Measurements from ENCODE around the gene MLLT3.

Gene MLLT3

GRCh38 chr9:20326516-20326915 lies 295.8 kb downstream of the MLLT3 start:
- ChIA-PET CTCF (no interaction called here), POLR2A (ENCODE audit: low non-redundant PET) (no interaction called here)
- no peak for TF ChIP-seq CTCF (conservative IDR thresholded peaks at IDR 0.05; ENCODE audit: low read depth)
- no peak for DNase-seq (ENCODE audit: low spot score)
- no peak overlapping the region for H3K27ac ChIP-seq

DNA sequence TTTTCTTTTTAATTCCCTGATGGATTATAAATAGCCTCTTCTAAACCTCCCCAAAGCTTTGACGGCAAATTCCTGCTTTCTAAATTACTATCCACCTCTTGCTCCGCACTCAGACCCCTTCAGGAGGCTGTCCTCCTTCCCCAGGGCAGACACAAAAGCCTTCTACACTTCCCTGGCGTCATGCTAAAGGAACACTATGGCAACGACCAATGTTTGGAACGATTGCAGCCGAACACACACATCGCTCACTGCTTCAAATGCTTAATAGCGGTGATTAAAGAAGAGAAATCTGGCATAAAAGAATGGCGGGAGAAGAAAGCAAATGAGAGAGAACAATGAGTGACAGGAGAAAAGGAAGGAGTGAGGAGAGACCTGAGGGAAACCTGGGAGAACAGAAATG lies 297.3 kb downstream of the MLLT3 start:
- no peak overlapping the region for H3K27ac ChIP-seq
- POLR2A ChIA-PET (ENCODE audit: low non-redundant PET), result no interaction called here
- no peak for TF ChIP-seq CTCF (conservative IDR thresholded peaks at IDR 0.05; ENCODE audit: low read depth)
- CTCF ChIA-PET, result no interaction called here
- no peak for DNase-seq (ENCODE audit: low spot score)

DNA sequence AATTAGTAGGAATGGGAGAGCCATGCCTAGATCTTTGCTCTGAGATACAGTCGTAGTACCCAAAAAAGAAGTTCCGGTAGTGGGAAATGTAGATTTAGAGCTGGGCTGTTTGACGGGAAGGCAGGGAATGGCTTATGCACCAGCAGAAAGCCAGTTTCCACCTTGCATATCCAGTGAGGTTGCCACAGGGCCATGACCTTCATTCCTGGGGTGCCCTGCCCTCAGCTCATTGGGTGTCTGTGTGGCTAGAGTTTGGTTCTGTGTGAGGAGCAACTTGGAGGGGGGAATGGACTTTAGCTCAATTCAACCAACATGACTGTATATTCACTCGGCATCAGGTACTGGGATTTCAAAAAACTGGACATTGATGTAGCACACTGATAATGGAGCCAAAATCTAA lies 300.1 kb downstream of the MLLT3 start:
- CTCF ChIA-PET, result no interaction called here
- no peak for TF ChIP-seq CTCF (conservative IDR thresholded peaks at IDR 0.05; ENCODE audit: low read depth)
- POLR2A ChIA-PET (ENCODE audit: low non-redundant PET), result no interaction called here
- no peak for DNase-seq (ENCODE audit: low spot score)
- H3K27ac ChIP-seq, result no peak overlapping the region; the same call in 1 of the 2 replicates

DNA sequence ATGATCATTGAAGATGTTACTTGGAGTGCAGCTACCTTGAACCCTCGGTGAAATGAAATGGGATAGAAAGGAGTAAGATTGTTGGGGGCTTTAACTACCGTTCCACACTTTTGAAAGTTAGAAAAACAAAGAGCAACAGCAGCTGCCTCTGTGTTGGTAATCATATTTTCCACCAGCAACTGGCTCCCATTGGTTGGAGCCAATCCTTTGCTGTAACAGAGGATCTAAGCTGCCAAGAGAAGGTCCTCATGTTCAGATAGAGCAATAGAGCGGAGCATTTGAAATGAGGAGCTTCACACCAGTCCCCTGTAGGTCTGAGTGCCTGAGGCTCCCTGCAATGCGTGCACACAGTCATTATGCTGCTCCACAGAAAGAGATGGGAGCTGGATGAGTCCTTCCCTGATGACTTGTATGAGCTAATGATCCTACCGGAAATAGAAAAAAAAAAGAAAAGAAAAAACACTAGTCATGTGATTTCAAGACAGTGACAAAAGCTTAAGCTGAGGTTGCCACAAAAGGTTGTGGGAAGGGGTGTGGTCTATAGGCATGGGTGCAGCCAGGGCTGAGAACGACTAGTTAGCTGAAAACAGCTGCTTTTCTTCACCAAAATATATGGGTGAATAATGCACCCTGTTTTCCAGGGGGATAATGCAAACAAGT lies 300.7 kb downstream of the MLLT3 start:
- POLR2A ChIA-PET (ENCODE audit: low non-redundant PET), result no interaction called here
- TF ChIP-seq CTCF (conservative IDR thresholded peaks at IDR 0.05; ENCODE audit: low read depth), result no peak
- CTCF ChIA-PET, result interaction anchor here (0.6 kb wide), 1 partner anchor 1917 kb away, joined by 5 read pairs; no protein-coding TSS in a partner anchor
- no peak for DNase-seq (ENCODE audit: low spot score)
- peak overlapping the region; percentile 61; the same call in 1 of the 2 replicates for H3K27ac ChIP-seq

GRCh38 chr9:20320921-20321320 lies 301.4 kb downstream of the MLLT3 start:
- CTCF ChIA-PET, result interaction anchor here (0.6 kb wide), 1 partner anchor 1918 kb away, joined by 5 read pairs; no protein-coding TSS in a partner anchor
- H3K27ac ChIP-seq, result peak overlapping the region; percentile 75
- POLR2A ChIA-PET (ENCODE audit: low non-redundant PET), result interaction anchor here (0.6 kb wide), 1 partner anchor 135 kb away, joined by 4 read pairs; no protein-coding TSS in a partner anchor
- peak; percentile 74 for DNase-seq (ENCODE audit: low spot score)
- TF ChIP-seq CTCF (conservative IDR thresholded peaks at IDR 0.05; ENCODE audit: low read depth), result no peak

GRCh38 chr9:20319641-20320337 lies 302.5 kb downstream of the MLLT3 start:
- H3K27ac ChIP-seq, result peak overlapping the region; percentile 86
- peak; percentile 71 for DNase-seq (ENCODE audit: low spot score)
- ChIA-PET CTCF (interaction anchor here (0.6 kb wide), 1 partner anchor 110 kb away, joined by 3 read pairs; no protein-coding TSS in a partner anchor), POLR2A (ENCODE audit: low non-redundant PET) (no interaction called here)
- TF ChIP-seq CTCF (conservative IDR thresholded peaks at IDR 0.05; ENCODE audit: low read depth), result no peak
